ENCODE data around the gene RNU5B-1. TPM values are rescaled to one million over a fixed set of nuclear protein-coding genes. Genes with fewer than 3 reads are reported as not detected.

RNU5B-1 gene
- total RNA-seq, 1 experiment from 2014 or later: 25.8 TPM

GRCh38 chr15:65338823-65339222 is 34.3 kb downstream of the RNU5B-1 start:
- no peaks in the 10 kb centered on the region for H3K4me1 Mint-ChIP-seq (ENCODE audit: low read depth, unreplicated experiment)
- TF ChIP-seq CTCF (IDR thresholded peaks at IDR 0.05; ENCODE audit: unreplicated experiment): no peak

GRCh38 chr15:65339416-65339815 is 34.9 kb downstream of the RNU5B-1 start:
- no TSS peak for BruUV-seq (replicated peaks)
- Mint-ChIP-seq H3K9me3 (ENCODE audit: low read depth, unreplicated experiment) (no peaks in the 10 kb centered on the region), H3K27me3 (ENCODE audit: unreplicated experiment) (peaks cover 92% of the 10 kb centered on the region), H3K4me1 (ENCODE audit: low read depth, unreplicated experiment) (no peaks in the 10 kb centered on the region), H3K36me3 (ENCODE audit: insufficient read depth, unreplicated experiment) (no peaks in the 10 kb centered on the region), H3K27ac (ENCODE audit: unreplicated experiment) (no peak overlapping the region), H3K4me3 (ENCODE audit: low read depth, unreplicated experiment) (no peak overlapping the region)
- intact Hi-C loops (cut with micrococcal nuclease; ENCODE audit: unreplicated experiment): no loop called here
- CTCF ChIA-PET: interaction anchor here (1.0 to 1.4 kb wide), 2 partner anchors 9 to 21 kb away, joined by 3 to 4 read pairs; no protein-coding TSS in a partner anchor
- no peak for TF ChIP-seq CTCF (IDR thresholded peaks at IDR 0.05; ENCODE audit: unreplicated experiment)
- no peak for DNase-seq

More at GRCh38 chr15:65338823-65339222, 34.3 kb downstream of the RNU5B-1 start:
- Mint-ChIP-seq H3K27ac (ENCODE audit: unreplicated experiment) (no peak overlapping the region), H3K27me3 (ENCODE audit: unreplicated experiment) (peaks cover 92% of the 10 kb centered on the region), H3K9me3 (ENCODE audit: low read depth, unreplicated experiment) (no peaks in the 10 kb centered on the region), H3K4me3 (ENCODE audit: low read depth, unreplicated experiment) (no peak overlapping the region), H3K36me3 (ENCODE audit: insufficient read depth, unreplicated experiment) (no peaks in the 10 kb centered on the region)
- BruUV-seq (replicated peaks): no TSS peak
- CTCF ChIA-PET: interaction anchor here (1.0 to 1.4 kb wide), 2 partner anchors 8 to 20 kb away, joined by 3 to 4 read pairs; no protein-coding TSS in a partner anchor
- DNase-seq: no peak
- intact Hi-C loops (cut with micrococcal nuclease; ENCODE audit: unreplicated experiment): no loop called here

GRCh38 chr15:65339920-65340319 is 35.4 kb downstream of the RNU5B-1 start:
- H3K36me3 Mint-ChIP-seq (ENCODE audit: insufficient read depth, unreplicated experiment): no peaks in the 10 kb centered on the region
- no peak for DNase-seq
- peaks cover 92% of the 10 kb centered on the region for H3K27me3 Mint-ChIP-seq (ENCODE audit: unreplicated experiment)
- CTCF ChIA-PET: interaction anchor here (1.4 kb wide), 1 partner anchor 9 kb away, joined by 3 read pairs; no protein-coding TSS in a partner anchor
- no peaks in the 10 kb centered on the region for H3K9me3 Mint-ChIP-seq (ENCODE audit: low read depth, unreplicated experiment)
- intact Hi-C loops (cut with micrococcal nuclease; ENCODE audit: unreplicated experiment): no loop called here
- no peak for TF ChIP-seq CTCF (IDR thresholded peaks at IDR 0.05; ENCODE audit: unreplicated experiment)
- no peak overlapping the region for H3K27ac Mint-ChIP-seq (ENCODE audit: unreplicated experiment)
- no TSS peak for BruUV-seq (replicated peaks)
- H3K4me3 Mint-ChIP-seq (ENCODE audit: low read depth, unreplicated experiment): no peak overlapping the region
- no peaks in the 10 kb centered on the region for H3K4me1 Mint-ChIP-seq (ENCODE audit: low read depth, unreplicated experiment)

- peaks cover 88% of the 10 kb centered on the region for H3K27me3 Mint-ChIP-seq (ENCODE audit: unreplicated experiment)
- intact Hi-C loops (cut with micrococcal nuclease; ENCODE audit: unreplicated experiment): no loop called here
- no peaks in the 10 kb centered on the region for H3K36me3 Mint-ChIP-seq (ENCODE audit: insufficient read depth, unreplicated experiment)
- H3K4me1 Mint-ChIP-seq (ENCODE audit: low read depth, unreplicated experiment): no peaks in the 10 kb centered on the region
- H3K4me3 Mint-ChIP-seq (ENCODE audit: low read depth, unreplicated experiment): no peak overlapping the region
- BruUV-seq (replicated peaks): no TSS peak
- no peak for DNase-seq
- no peak for TF ChIP-seq CTCF (IDR thresholded peaks at IDR 0.05; ENCODE audit: unreplicated experiment)
- CTCF ChIA-PET: interaction anchor here (0.6 kb wide), 1 partner anchor 16 kb away, joined by 3 read pairs; no protein-coding TSS in a partner anchor
- no peak overlapping the region for H3K27ac Mint-ChIP-seq (ENCODE audit: unreplicated experiment)
- no peaks in the 10 kb centered on the region for H3K9me3 Mint-ChIP-seq (ENCODE audit: low read depth, unreplicated experiment)
Observed at GRCh38 chr15:65342493-65342892, 38.0 kb downstream of the RNU5B-1 start.

All from Calu3 (cell line).